Measurements from ENCODE around the gene MOB3A.

- no peak for TF ChIP-seq CTCF (IDR thresholded peaks at IDR 0.05)
- TF ChIP-seq EZH2 (IDR thresholded peaks at IDR 0.05): no peak
- no peak for TF ChIP-seq EZH2phosphoT487 (IDR thresholded peaks at IDR 0.05)
Observed at GRCh38 chr19:2111425-2111824, 15.3 kb upstream of the MOB3A start.

All from neural progenitor cell (in vitro differentiated cells).